PC-9 (cell line): ENCODE results near the gene BIK. TPM values are rescaled to one million over a fixed set of nuclear protein-coding genes. Genes with fewer than 3 reads are reported as not detected.

Source experiments
- BruUV-seq: library from RNA; stranded (reverse); fragments of 400-500 nt; replicated peaks from 2 replicates; lab custom pipeline; 2021; lab: Mats Ljungman, UMichigan
- CTCF ChIA-PET: fragments of 300-600 bp; sonication (Branson Sonifier 250); formaldehyde crosslinking; loops from one replicate; lab custom pipeline; 2022; ENCODE audit warnings: antibody characterized with exemption; lab: Charles Lee
- POLR2A ChIA-PET: fragments of 300-600 bp; sonication (Branson Sonifier 250); formaldehyde crosslinking; loops from one replicate; lab custom pipeline; 2022; ENCODE audit warnings: antibody characterized with exemption; ENCODE audit not compliant: unreplicated experiment; lab: Charles Lee
- DNase-seq, 2 experiments: peaks; one replicate each; pipeline versions ENCODE4 v3.0.0 to v3.0.0-alpha.2; 2015 to 2022; ENCODE audit warnings: mixed read lengths in 1 of 2
- H2AFZ ChIP-seq: fragments of 200-600 bp; sonication (generic); 2 replicates; pipeline ENCODE4 v1.8.1; 2017; ENCODE audit warnings: antibody characterized with exemption
- H3F3A ChIP-seq: fragments of 200-600 bp; sonication (generic); 2 replicates; pipeline ENCODE4 v1.8.1; 2017; ENCODE audit warnings: antibody characterized with exemption, mild to moderate bottlenecking, low read depth; ENCODE audit not compliant: insufficient read depth
- H3K27ac ChIP-seq: fragments of 200-600 bp; sonication (generic); 2 replicates; pipeline ENCODE4 v1.6.1; 2016; ENCODE audit warnings: mixed run types
- H3K27me3 ChIP-seq: fragments of 200-600 bp; sonication (generic); 2 replicates; pipeline ENCODE4 v1.6.1; 2016; ENCODE audit warnings: low read depth, mixed run types; ENCODE audit not compliant: insufficient read depth
- H3K36me3 ChIP-seq: fragments of 200-600 bp; sonication (generic); 2 replicates; pipeline ENCODE4 v1.6.1; 2016; ENCODE audit warnings: low read depth, mixed run types
- H3K4me1 ChIP-seq: fragments of 200-600 bp; sonication (generic); replicated peaks from 2 replicates; pipeline ENCODE4 v1.6.1; 2016; ENCODE audit warnings: mixed run types; ENCODE audit not compliant: insufficient read depth
- H3K4me2 ChIP-seq: fragments of 200-600 bp; sonication (generic); 2 replicates; pipeline ENCODE4 v1.6.1; 2017; ENCODE audit warnings: mixed run types
- H3K4me3 ChIP-seq: fragments of 200-600 bp; sonication (generic); 2 replicates; pipeline ENCODE4 v1.6.1; 2016; ENCODE audit warnings: mixed run types
- H3K79me2 ChIP-seq: fragments of 200-600 bp; sonication (generic); 2 replicates; pipeline ENCODE4 v1.6.1; 2017; ENCODE audit warnings: low read depth, mixed run types
- H3K9me2 ChIP-seq: fragments of 200-600 bp; sonication (generic); 2 replicates; pipeline ENCODE4 v1.8.1; 2017; ENCODE audit warnings: mild to moderate bottlenecking; ENCODE audit not compliant: insufficient read depth
- H3K9me3 ChIP-seq: fragments of 200-600 bp; sonication (generic); 2 replicates; pipeline ENCODE4 v1.8.1; 2016; ENCODE audit warnings: low read depth; ENCODE audit not compliant: insufficient read depth
- H4K20me1 ChIP-seq: fragments of 200-600 bp; sonication (generic); 2 replicates; pipeline ENCODE4 v1.8.1; 2017; ENCODE audit not compliant: insufficient read depth
- EZH2 ChIP-seq: fragments of 200-600 bp; sonication (generic); IDR thresholded peaks from 2 replicates; pipeline ENCODE4 v1.8.0; 2017; ENCODE audit warnings: antibody characterized with exemption, low read depth
- intact Hi-C: fragments of 100-400 bp; cut with micrococcal nuclease; formaldehyde crosslinking; loops from one replicate; pipeline ENCODE4 v1.10.0; 2022; ENCODE audit not compliant: unreplicated experiment
- total RNA-seq: library from RNA; stranded (reverse); gene quantifications from 2 replicates; pipeline ENCODE4 v1.2.3, GENCODE V29; 2021
- TF ChIP-seq, protein P1 (sequence below): fragments of 200-600 bp; sonication (generic); conservative IDR thresholded peaks from 2 replicates; pipeline ENCODE4 v1.6.1; 2017; ENCODE audit warnings: mixed run types, antibody characterized with exemption, mild to moderate bottlenecking, moderate library complexity

BIK gene
- total RNA-seq, 1 experiment from 2014 or later = 10.6 TPM

DNA sequence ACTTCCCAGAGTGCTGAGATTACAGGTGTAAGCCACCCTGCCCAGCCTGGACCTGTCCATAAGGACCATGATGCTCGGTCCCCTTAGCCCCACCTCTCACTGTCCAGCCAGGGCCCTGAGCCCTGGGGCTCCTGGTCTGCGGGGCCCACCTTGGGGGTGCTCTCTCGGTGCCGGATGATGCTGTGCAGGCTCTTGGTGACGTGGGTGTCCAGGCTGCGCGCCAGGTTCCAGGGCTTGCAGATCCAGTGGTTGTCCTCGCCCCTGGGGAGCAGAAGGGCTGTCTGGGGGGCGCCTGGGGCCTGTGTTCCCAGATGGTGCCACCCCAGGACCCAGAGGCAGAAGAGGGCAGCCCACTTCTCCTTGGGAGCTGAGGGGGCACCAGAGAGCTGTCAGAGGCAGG, 63.0 kb downstream of the BIK start:
- H3K4me1 ChIP-seq = peaks cover 11% of the 10 kb centered on the region
- H3K9me3 ChIP-seq = no peaks in the 10 kb centered on the region
- H3K36me3 ChIP-seq = peaks cover 54% of the 10 kb centered on the region
- no peak for TF ChIP-seq EZH2
- TF ChIP-seq, protein P1, sequence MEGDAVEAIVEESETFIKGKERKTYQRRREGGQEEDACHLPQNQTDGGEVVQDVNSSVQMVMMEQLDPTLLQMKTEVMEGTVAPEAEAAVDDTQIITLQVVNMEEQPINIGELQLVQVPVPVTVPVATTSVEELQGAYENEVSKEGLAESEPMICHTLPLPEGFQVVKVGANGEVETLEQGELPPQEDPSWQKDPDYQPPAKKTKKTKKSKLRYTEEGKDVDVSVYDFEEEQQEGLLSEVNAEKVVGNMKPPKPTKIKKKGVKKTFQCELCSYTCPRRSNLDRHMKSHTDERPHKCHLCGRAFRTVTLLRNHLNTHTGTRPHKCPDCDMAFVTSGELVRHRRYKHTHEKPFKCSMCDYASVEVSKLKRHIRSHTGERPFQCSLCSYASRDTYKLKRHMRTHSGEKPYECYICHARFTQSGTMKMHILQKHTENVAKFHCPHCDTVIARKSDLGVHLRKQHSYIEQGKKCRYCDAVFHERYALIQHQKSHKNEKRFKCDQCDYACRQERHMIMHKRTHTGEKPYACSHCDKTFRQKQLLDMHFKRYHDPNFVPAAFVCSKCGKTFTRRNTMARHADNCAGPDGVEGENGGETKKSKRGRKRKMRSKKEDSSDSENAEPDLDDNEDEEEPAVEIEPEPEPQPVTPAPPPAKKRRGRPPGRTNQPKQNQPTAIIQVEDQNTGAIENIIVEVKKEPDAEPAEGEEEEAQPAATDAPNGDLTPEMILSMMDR = no peak
- no peak for DNase-seq
- H3K79me2 ChIP-seq = no peaks in the 10 kb centered on the region
- H3K4me2 ChIP-seq = no peak overlapping the region
- no peak overlapping the region for H3K4me3 ChIP-seq
- H3F3A ChIP-seq = peaks cover 10% of the 10 kb centered on the region; the same call in 1 of the 2 replicates
- no TSS peak for BruUV-seq
- intact Hi-C loops = no loop called here
- H3K27me3 ChIP-seq = no peaks in the 10 kb centered on the region
- CTCF ChIA-PET = interaction anchor here (0.5 kb wide), 1 partner anchor 937 kb away, joined by 4 read pairs; no protein-coding TSS in a partner anchor
- no peaks in the 10 kb centered on the region for H3K9me2 ChIP-seq
- H3K27ac ChIP-seq = no peak overlapping the region
- peaks cover 12% of the 10 kb centered on the region; the same call in 1 of the 2 replicates for H4K20me1 ChIP-seq
- POLR2A ChIA-PET = no interaction called here
- H2AFZ ChIP-seq = no peak overlapping the region

DNA sequence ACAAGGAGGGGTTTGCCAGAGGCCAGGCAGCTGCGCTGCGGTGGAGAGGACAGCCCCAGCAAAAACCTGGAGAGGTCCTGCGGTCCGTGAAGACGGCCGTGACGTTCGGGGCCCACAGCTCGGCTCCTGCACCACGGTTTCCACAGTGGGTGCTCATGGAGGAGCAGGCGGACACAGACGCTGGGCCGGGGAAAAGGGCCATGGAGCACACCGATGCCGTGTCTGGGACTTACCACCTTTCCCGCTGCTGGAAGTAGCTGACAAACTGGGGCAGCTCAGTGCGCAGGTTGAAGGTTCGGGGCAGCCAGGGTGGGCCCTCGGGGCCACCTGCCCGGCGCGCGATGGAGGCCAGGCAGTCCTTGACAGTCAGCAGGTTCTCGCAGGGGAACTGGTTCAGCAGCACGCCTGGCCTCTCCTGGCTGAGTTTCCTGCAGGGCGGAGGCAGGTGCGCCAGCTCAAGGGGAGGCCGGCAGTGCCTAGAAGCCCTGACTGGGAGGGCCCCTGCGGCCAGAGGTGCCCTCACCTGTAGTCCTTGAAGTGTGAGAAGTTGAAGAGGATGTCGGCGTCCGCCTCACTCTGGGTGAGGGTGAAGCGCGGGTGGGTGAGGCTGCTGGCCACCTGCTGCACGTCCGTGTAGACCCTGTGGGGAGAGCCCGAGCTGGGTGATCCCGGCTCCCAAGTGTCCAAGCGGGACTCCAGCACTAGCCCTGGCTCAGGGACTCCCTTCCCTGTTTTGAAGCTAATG, 63.6 kb downstream of the BIK start:
- no peaks in the 10 kb centered on the region for H3K9me2 ChIP-seq
- no TSS peak for BruUV-seq
- peaks cover 17% of the 10 kb centered on the region; the same call in 1 of the 2 replicates for H4K20me1 ChIP-seq
- H3K27me3 ChIP-seq = no peaks in the 10 kb centered on the region
- H3K4me1 ChIP-seq = peaks cover 11% of the 10 kb centered on the region
- H3K27ac ChIP-seq = no peak overlapping the region
- intact Hi-C loops = no loop called here
- peaks cover 59% of the 10 kb centered on the region for H3K36me3 ChIP-seq
- H3K4me2 ChIP-seq = no peak overlapping the region
- POLR2A ChIA-PET = no interaction called here
- H3K79me2 ChIP-seq = no peaks in the 10 kb centered on the region
- DNase-seq = no peak
- H3F3A ChIP-seq = peaks cover 15% of the 10 kb centered on the region; the same call in 1 of the 2 replicates
- no peak overlapping the region for H3K4me3 ChIP-seq
- H3K9me3 ChIP-seq = no peaks in the 10 kb centered on the region
- TF ChIP-seq, protein P1 = no peak
- TF ChIP-seq EZH2 = no peak
- no peak overlapping the region for H2AFZ ChIP-seq
- CTCF ChIA-PET = interaction anchor here (0.5 kb wide), 1 partner anchor 937 kb away, joined by 4 read pairs; no protein-coding TSS in a partner anchor

DNA sequence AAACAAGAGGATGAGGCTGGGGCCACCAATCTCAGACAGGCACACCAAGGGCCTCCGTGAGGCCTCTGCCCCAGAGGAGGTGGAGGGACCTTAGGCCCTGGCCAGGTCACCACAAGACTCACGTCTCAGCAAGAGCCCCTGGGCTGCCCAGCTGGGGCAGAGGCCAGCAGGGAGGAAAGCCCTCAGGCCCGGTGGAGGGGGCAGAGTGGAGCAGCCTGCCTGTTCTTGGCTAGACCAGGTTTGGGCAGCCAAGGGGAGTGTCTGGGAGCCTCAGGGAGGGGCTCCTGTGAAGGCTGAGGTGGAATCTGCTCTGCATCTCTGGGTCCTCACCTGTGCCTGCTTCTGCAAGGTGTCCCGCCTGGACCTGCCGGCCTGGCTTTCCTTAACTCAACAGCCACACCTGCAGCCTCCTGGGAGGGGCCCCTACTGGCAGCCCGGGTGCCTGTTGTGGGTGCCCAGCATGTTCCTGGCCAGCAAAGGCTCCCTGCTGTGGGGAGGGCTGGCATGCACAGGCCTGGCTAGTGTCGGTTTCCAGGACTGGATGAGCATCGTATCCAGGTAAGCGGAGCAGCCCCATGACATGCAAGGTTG, 64.5 kb downstream of the BIK start:
- H2AFZ ChIP-seq = no peak overlapping the region
- H3K4me2 ChIP-seq = no peak overlapping the region
- H3K9me2 ChIP-seq = no peaks in the 10 kb centered on the region
- no TSS peak for BruUV-seq
- peaks cover 68% of the 10 kb centered on the region for H3K36me3 ChIP-seq
- peaks cover 24% of the 10 kb centered on the region; the same call in 1 of the 2 replicates for H4K20me1 ChIP-seq
- peaks cover 11% of the 10 kb centered on the region for H3K4me1 ChIP-seq
- intact Hi-C loops = no loop called here
- ChIA-PET POLR2A (no interaction called here), CTCF (no interaction called here)
- no peak for TF ChIP-seq EZH2
- TF ChIP-seq, protein P1 = no peak
- H3K9me3 ChIP-seq = no peaks in the 10 kb centered on the region
- no peaks in the 10 kb centered on the region for H3K27me3 ChIP-seq
- H3K27ac ChIP-seq = no peak overlapping the region
- peaks cover 19% of the 10 kb centered on the region; the same call in 1 of the 2 replicates for H3F3A ChIP-seq
- H3K79me2 ChIP-seq = 0 out of 2 replicates have a peak, but pooled peaks cover 1% of the 10 kb centered on the region
- DNase-seq = no peak
- H3K4me3 ChIP-seq = no peak overlapping the region
